GM23248 (cell line): ENCODE data around the gene TMEM30A. TPM values are rescaled to one million over a fixed set of nuclear protein-coding genes. Genes with fewer than 3 reads are reported as not detected.

Source experiments
- DNase-seq: peaks from one replicate; pipeline ENCODE4 v3.0.0-alpha.2; 2015
- H2AFZ ChIP-seq: fragments of 200-600 bp; sonication (generic); 2 replicates; pipeline ENCODE4 v1.6.1; 2016; ENCODE audit warnings: antibody characterized with exemption
- H3F3A ChIP-seq: fragments of 200-600 bp; sonication (generic); 2 replicates; pipeline ENCODE4 v1.6.1; 2016; ENCODE audit warnings: mild to moderate bottlenecking, antibody characterized with exemption, mixed run types; ENCODE audit not compliant: insufficient read depth
- H3K27ac ChIP-seq: fragments of 200-600 bp; sonication (generic); 2 replicates; pipeline ENCODE4 v1.5.1; 2016; ENCODE audit warnings: mild to moderate bottlenecking
- H3K27me3 ChIP-seq: fragments of 200-600 bp; sonication (generic); replicated peaks from 2 replicates; pipeline ENCODE4 v1.6.1; 2016; ENCODE audit warnings: mild to moderate bottlenecking; ENCODE audit not compliant: insufficient read depth
- H3K36me3 ChIP-seq: fragments of 200-600 bp; sonication (generic); 2 replicates; pipeline ENCODE4 v1.6.1; 2016; ENCODE audit warnings: low read depth, mild to moderate bottlenecking
- H3K4me1 ChIP-seq: fragments of 200-600 bp; sonication (generic); 2 replicates; pipeline ENCODE4 v1.6.1; 2016; ENCODE audit warnings: mild to moderate bottlenecking; ENCODE audit not compliant: insufficient read depth
- H3K4me2 ChIP-seq: fragments of 200-600 bp; sonication (generic); one replicate; pipeline ENCODE4 v1.6.1; 2016; ENCODE audit warnings: mild to moderate bottlenecking; ENCODE audit not compliant: unreplicated experiment
- H3K4me3 ChIP-seq: fragments of 200-600 bp; sonication (generic); 2 replicates; pipeline ENCODE4 v1.5.1; 2016; ENCODE audit warnings: mild to moderate bottlenecking
- H3K79me2 ChIP-seq: fragments of 200-600 bp; sonication (generic); 2 replicates; pipeline ENCODE4 v1.6.1; 2016; ENCODE audit warnings: mild to moderate bottlenecking; ENCODE audit not compliant: insufficient read depth
- H3K9ac ChIP-seq: fragments of 200-600 bp; sonication (generic); 2 replicates; pipeline ENCODE4 v1.6.1; 2016; ENCODE audit warnings: mild to moderate bottlenecking
- H3K9me2 ChIP-seq: fragments of 200-600 bp; sonication (generic); 2 replicates; pipeline ENCODE4 v1.6.1; 2016; ENCODE audit warnings: mixed run types, mild to moderate bottlenecking, moderate library complexity; ENCODE audit not compliant: insufficient read depth
- H3K9me3 ChIP-seq: fragments of 200-600 bp; sonication (generic); one replicate; pipeline ENCODE4 v1.6.1; 2017; ENCODE audit warnings: low read depth
- H4K20me1 ChIP-seq: fragments of 200-600 bp; sonication (generic); 2 replicates; pipeline ENCODE4 v1.6.0; 2016; ENCODE audit not compliant: insufficient read depth
- EZH2 ChIP-seq: fragments of 200-600 bp; sonication (generic); IDR thresholded peaks from 2 replicates; pipeline ENCODE4 v1.6.1; 2018; ENCODE audit warnings: antibody characterized with exemption, mild to moderate bottlenecking; ENCODE audit not compliant: insufficient read depth, poor library complexity, severe bottlenecking
- EZH2phosphoT487 ChIP-seq: fragments of 200-600 bp; sonication (generic); IDR thresholded peaks from 2 replicates; pipeline ENCODE4 v1.6.1; 2018; ENCODE audit warnings: antibody characterized with exemption, moderate library complexity, mild to moderate bottlenecking, low read depth; ENCODE audit not compliant: insufficient read depth
- WGBS, 2 experiments: methylation state at CpG; one replicate each; pipeline ENCODE4 v1.1.6; 2015 to 2017; ENCODE audit warnings: low lambda C conversion rate in 2 of 2, low coverage in 1 of 2; ENCODE audit errors: missing lambda C conversion rate in 2 of 2; 5-methylcytosine and 5-hydroxymethylcytosine counted together
- in situ Hi-C: fragments of 300-500 bp; cut with MboI; formaldehyde crosslinking; loops from 2 replicates; pipeline ENCODE4 v1.15.0; 2020
- polyA plus RNA-seq: library from polyadenylated mRNA; unstranded; fragments of >200 nt; fragmentation: Nextera tagmentation; extraction: Ambion mirVana; gene quantifications from 2 replicates; pipeline ENCODE4 v1.2.1, GENCODE V29; 2016
- total RNA-seq: library from RNA; depleted of rRNA; stranded (reverse); fragments of >200 nt; shearing (Covaris generic); gene quantifications from 2 replicates; pipeline ENCODE4 v1.2.3, GENCODE V29; 2014

The TMEM30A gene
- total and polyA plus RNA-seq, 2 experiments from 2014 or later: 125 to 152 TPM

GRCh38 chr6:75236630-75237029 is 48.0 kb downstream of the TMEM30A start:
- no peaks in the 10 kb centered on the region for H3K9me2 ChIP-seq
- peaks cover 31% of the 10 kb centered on the region for H3K36me3 ChIP-seq
- no peak for DNase-seq
- H3K9ac ChIP-seq: no peak overlapping the region
- no peaks in the 10 kb centered on the region for H4K20me1 ChIP-seq
- no peak overlapping the region for H3K4me2 ChIP-seq
- no peaks in the 10 kb centered on the region for H3K9me3 ChIP-seq
- no peak overlapping the region for H2AFZ ChIP-seq
- peaks cover 27% of the 10 kb centered on the region for H3K79me2 ChIP-seq
- H3K27ac ChIP-seq: no peak overlapping the region
- H3K4me3 ChIP-seq: no peak overlapping the region
- H3F3A ChIP-seq: peaks cover 23% of the 10 kb centered on the region; the same call in 1 of the 2 replicates
- WGBS, 2 experiments: 87 to 88% methylated on average over 4 of the region's 4 CpGs
- no peak for TF ChIP-seq EZH2phosphoT487
- no peak for TF ChIP-seq EZH2
- H3K27me3 ChIP-seq: no peaks in the 10 kb centered on the region
- in situ Hi-C loops: no loop called here
- peaks cover 14% of the 10 kb centered on the region for H3K4me1 ChIP-seq

GRCh38 chr6:75235271-75235670 is 49.3 kb downstream of the TMEM30A start:
- no peak overlapping the region for H2AFZ ChIP-seq
- peaks cover 9% of the 10 kb centered on the region for H3K4me1 ChIP-seq
- DNase-seq: no peak
- H3K9ac ChIP-seq: no peak overlapping the region
- no peak overlapping the region for H3K27ac ChIP-seq
- H3K9me2 ChIP-seq: no peaks in the 10 kb centered on the region
- TF ChIP-seq EZH2phosphoT487 (no peak), EZH2 (no peak)
- in situ Hi-C loops: no loop called here
- H3K4me3 ChIP-seq: no peak overlapping the region
- peaks cover 33% of the 10 kb centered on the region; the same call in 1 of the 2 replicates for H3F3A ChIP-seq
- no peaks in the 10 kb centered on the region for H4K20me1 ChIP-seq
- H3K79me2 ChIP-seq: peaks cover 14% of the 10 kb centered on the region
- no peak overlapping the region for H3K4me2 ChIP-seq
- WGBS, 2 experiments: 96 to 98% methylated on average over 2 of the region's 2 CpGs
- peaks cover 25% of the 10 kb centered on the region for H3K36me3 ChIP-seq
- H3K27me3 ChIP-seq: no peaks in the 10 kb centered on the region
- H3K9me3 ChIP-seq: no peaks in the 10 kb centered on the region

DNA sequence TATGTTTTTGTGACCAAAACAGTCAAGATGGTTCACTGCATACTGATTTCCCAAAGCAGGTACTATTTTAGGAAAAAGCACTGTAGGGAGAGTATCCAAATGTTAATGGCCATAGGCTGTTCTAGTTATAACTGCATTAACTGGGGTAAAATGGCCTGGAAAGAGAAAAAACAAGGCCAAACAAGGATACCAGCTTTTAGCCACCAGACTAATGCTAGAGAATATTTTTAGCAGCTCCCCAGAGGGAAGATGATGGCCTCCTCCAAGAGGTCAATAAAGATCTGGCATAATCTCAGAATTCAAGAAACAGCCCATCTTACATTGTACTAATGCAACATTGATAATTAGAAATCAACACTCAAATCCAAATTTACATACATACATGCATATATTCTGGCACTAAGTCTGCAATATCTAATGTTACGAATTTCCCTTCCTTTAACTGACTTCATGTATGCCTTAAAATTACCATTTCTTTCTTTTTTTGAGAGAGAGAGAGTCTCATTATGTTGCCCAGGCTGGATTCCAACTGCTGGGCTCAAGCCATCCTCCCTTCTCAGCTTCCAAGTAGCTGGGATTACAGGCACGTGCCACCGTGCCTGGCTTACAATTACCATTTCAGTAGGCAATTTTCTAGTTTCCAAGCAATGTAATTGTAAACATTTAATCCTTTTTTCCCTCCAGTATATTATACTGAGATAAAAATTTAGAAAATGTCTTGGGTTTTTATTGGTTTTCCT is 50.3 kb downstream of the TMEM30A start:
- H3K9ac ChIP-seq: no peak overlapping the region
- in situ Hi-C loops: no loop called here
- TF ChIP-seq EZH2 (no peak), EZH2phosphoT487 (no peak)

DNA sequence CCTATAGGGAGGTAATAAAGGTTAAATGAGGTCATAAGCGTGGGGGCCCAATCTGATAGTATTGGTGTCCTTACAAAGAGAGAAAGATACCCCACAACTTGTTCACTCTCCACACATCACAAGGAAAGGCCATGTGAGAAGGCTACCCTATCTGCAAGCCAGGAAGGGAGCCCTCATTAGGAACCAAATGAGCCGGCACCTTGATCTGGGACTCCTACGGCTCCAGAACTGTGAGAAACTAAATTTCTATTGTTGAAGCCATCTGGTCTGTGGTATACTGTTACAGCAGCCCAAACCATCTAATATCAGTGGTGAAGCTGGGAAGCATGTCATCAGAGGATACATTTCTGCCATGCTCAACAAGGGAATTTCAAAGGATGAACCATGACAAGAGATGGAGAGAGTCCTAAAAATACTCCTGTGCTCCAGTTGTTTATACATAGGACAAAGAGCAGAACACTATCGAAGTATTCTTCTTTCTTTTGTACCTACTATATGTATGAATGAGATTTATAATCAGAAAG is 51.4 kb downstream of the TMEM30A start:
- Histone ChIP-seq H3K27ac (no peak overlapping the region), H3K4me3 (no peak overlapping the region), H3K27me3 (no peaks in the 10 kb centered on the region), H3F3A (peaks cover 33% of the 10 kb centered on the region; the same call in 1 of the 2 replicates), H3K4me2 (no peak overlapping the region), H3K9me3 (no peaks in the 10 kb centered on the region), H3K9ac (no peak overlapping the region), H3K4me1 (peaks cover 9% of the 10 kb centered on the region), H2AFZ (no peak overlapping the region), H3K9me2 (no peaks in the 10 kb centered on the region), H3K79me2 (no peaks in the 10 kb centered on the region), H3K36me3 (peaks cover 14% of the 10 kb centered on the region), H4K20me1 (no peaks in the 10 kb centered on the region)
- 94 to 99% methylated on average over 4 of the region's 4 CpGs for WGBS, 2 experiments
- in situ Hi-C loops: no loop called here
- no peak for TF ChIP-seq EZH2
- TF ChIP-seq EZH2phosphoT487: no peak
- DNase-seq: no peak

More for the DNA sequence above, 50.3 kb downstream of the TMEM30A start:
- no peaks in the 10 kb centered on the region for H4K20me1 ChIP-seq
- H3K79me2 ChIP-seq: peaks cover 4% of the 10 kb centered on the region
- no peaks in the 10 kb centered on the region for H3K9me3 ChIP-seq
- no peak for DNase-seq
- no peak overlapping the region for H3K4me2 ChIP-seq
- H2AFZ ChIP-seq: no peak overlapping the region
- 32 to 33% methylated on average over 3 of the region's 3 CpGs for WGBS, 2 experiments
- no peaks in the 10 kb centered on the region for H3K9me2 ChIP-seq
- H3K4me1 ChIP-seq: peaks cover 9% of the 10 kb centered on the region
- H3K4me3 ChIP-seq: no peak overlapping the region
- H3K27ac ChIP-seq: no peak overlapping the region
- H3K27me3 ChIP-seq: no peaks in the 10 kb centered on the region
- H3F3A ChIP-seq: peaks cover 33% of the 10 kb centered on the region; the same call in 1 of the 2 replicates
- peaks cover 21% of the 10 kb centered on the region for H3K36me3 ChIP-seq
